Neural progenitor cell (in vitro differentiated cells): Measurements from ENCODE around the gene PNMA8C. TPM values are rescaled to one million over a fixed set of nuclear protein-coding genes. Genes with fewer than 3 reads are reported as not detected.
"Not testable (repeated sequence)": the region's sequence is repeated elsewhere in the genome, so short reads cannot be mapped to it uniquely, and the experiment has no call there.

Source experiments
- DNase-seq: peaks from one replicate; pipeline ENCODE4 v3.0.0-alpha.2; 2016; ENCODE audit warnings: low spot score
- H2AFZ ChIP-seq: fragments of 200-600 bp; sonication (generic); replicated peaks from 2 replicates; pipeline ENCODE4 v1.6.1; 2016; ENCODE audit warnings: antibody characterized with exemption
- H3F3A ChIP-seq: fragments of 200-600 bp; sonication (generic); 2 replicates; pipeline ENCODE4 v1.6.1; 2016; ENCODE audit warnings: antibody characterized with exemption, low read depth
- H3K27ac ChIP-seq: fragments of 200-600 bp; sonication (generic); 2 replicates; pipeline ENCODE4 v1.5.1; 2016; ENCODE audit warnings: mild to moderate bottlenecking
- H3K27me3 ChIP-seq: fragments of 200-600 bp; sonication (generic); 2 replicates; pipeline ENCODE4 v1.6.1; 2016; ENCODE audit warnings: mild to moderate bottlenecking, moderate library complexity
- H3K36me3 ChIP-seq: fragments of 200-600 bp; sonication (generic); 2 replicates; pipeline ENCODE4 v1.5.1; 2016
- H3K4me1 ChIP-seq: fragments of 200-600 bp; sonication (generic); 2 replicates; pipeline ENCODE4 v1.6.1; 2016; ENCODE audit warnings: mixed run types
- H3K4me2 ChIP-seq: fragments of 200-600 bp; sonication (generic); 2 replicates; pipeline ENCODE4 v1.6.1; 2016
- H3K4me3 ChIP-seq: fragments of 200-600 bp; sonication (generic); 2 replicates; pipeline ENCODE4 v1.5.1; 2016
- H3K79me2 ChIP-seq: fragments of 200-600 bp; sonication (generic); 2 replicates; pipeline ENCODE4 v1.6.1; 2016; ENCODE audit warnings: low read depth
- H3K9ac ChIP-seq: fragments of 200-600 bp; sonication (generic); 2 replicates; pipeline ENCODE4 v1.6.1; 2016
- H3K9me3 ChIP-seq: fragments of 200-600 bp; sonication (generic); 2 replicates; pipeline ENCODE4 v1.5.1; 2016; ENCODE audit warnings: low read depth
- H4K20me1 ChIP-seq: fragments of 200-600 bp; sonication (generic); 2 replicates; pipeline ENCODE4 v1.6.1; 2016; ENCODE audit warnings: low read depth
- H3K27ac Mint-ChIP-seq: 3 replicates; pipeline ENCODE4 v1.8.0; 2021; ENCODE audit warnings: mixed read lengths
- H3K27me3 Mint-ChIP-seq: 2 replicates; pipeline ENCODE4 v1.8.0; 2022; ENCODE audit warnings: low read depth, mild to moderate bottlenecking, inconsistent platforms, moderate library complexity, mixed read lengths; ENCODE audit not compliant: insufficient read depth
- H3K36me3 Mint-ChIP-seq: 3 replicates; pipeline ENCODE4 v1.8.0; 2021; ENCODE audit warnings: mixed read lengths
- H3K4me1 Mint-ChIP-seq: 3 replicates; pipeline ENCODE4 v1.8.0; 2021; ENCODE audit warnings: mixed read lengths
- H3K4me3 Mint-ChIP-seq: 3 replicates; pipeline ENCODE4 v1.8.0; 2021; ENCODE audit warnings: mild to moderate bottlenecking, moderate library complexity, mixed read lengths
- H3K9me3 Mint-ChIP-seq: 3 replicates; pipeline ENCODE4 v1.8.0; 2020; ENCODE audit warnings: mixed read lengths
- CTCF ChIP-seq: fragments of 200-600 bp; sonication (generic); IDR thresholded peaks from 2 replicates; pipeline ENCODE4 v1.5.1; 2017; ENCODE audit warnings: antibody characterized with exemption, mild to moderate bottlenecking
- EZH2 ChIP-seq: fragments of 200-600 bp; sonication (generic); IDR thresholded peaks from 2 replicates; pipeline ENCODE4 v1.6.1; 2017; ENCODE audit warnings: antibody characterized with exemption, mild to moderate bottlenecking, moderate library complexity
- EZH2phosphoT487 ChIP-seq: fragments of 200-600 bp; sonication (generic); IDR thresholded peaks from 2 replicates; pipeline ENCODE4 v1.6.1; 2017; ENCODE audit warnings: antibody characterized with exemption
- total RNA-seq: library from RNA; depleted of rRNA; stranded (reverse); fragments of >200 nt; gene quantifications from 2 replicates; pipeline ENCODE4 v1.2.3, GENCODE V29; 2015; ENCODE audit warnings: low replicate concordance

PNMA8C gene
- total RNA-seq, 1 donor from 2014 or later, result 0.58 TPM

GRCh38 chr19:46380690-46381089 is 48.0 kb downstream of the PNMA8C start:
- Histone ChIP-seq H3K79me2 (peaks cover 26% of the 10 kb centered on the region), H3K4me3 (no peak overlapping the region), H3K4me1 (no peaks in the 10 kb centered on the region), H3K4me2 (no peak overlapping the region), H3K27me3 (no peaks in the 10 kb centered on the region), H3K27ac (no peak overlapping the region), H3K9me3 (peaks cover 4% of the 10 kb centered on the region), H3F3A (no peaks in the 10 kb centered on the region), H2AFZ (no peak overlapping the region), H4K20me1 (no peaks in the 10 kb centered on the region), H3K9ac (no peak overlapping the region), H3K36me3 (peaks cover 14% of the 10 kb centered on the region)
- peaks cover 53% of the 10 kb centered on the region for H3K36me3 Mint-ChIP-seq
- TF ChIP-seq CTCF (no peak), EZH2phosphoT487 (no peak), EZH2 (no peak)
- peaks cover 5% of the 10 kb centered on the region for H3K27me3 Mint-ChIP-seq
- DNase-seq, result no peak
- H3K9me3 Mint-ChIP-seq, result peaks cover 2% of the 10 kb centered on the region
- H3K4me1 Mint-ChIP-seq, result no peaks in the 10 kb centered on the region
- no peak overlapping the region for H3K27ac Mint-ChIP-seq
- H3K4me3 Mint-ChIP-seq, result no peak overlapping the region

GRCh38 chr19:46378268-46378667 is 50.5 kb downstream of the PNMA8C start:
- peaks cover 7% of the 10 kb centered on the region for H3K4me1 Mint-ChIP-seq
- no peak for TF ChIP-seq CTCF
- Histone ChIP-seq H2AFZ (no peak overlapping the region), H3K36me3 (peaks cover 14% of the 10 kb centered on the region), H3F3A (peaks cover 6% of the 10 kb centered on the region), H3K79me2 (peaks cover 47% of the 10 kb centered on the region), H3K9me3 (peaks cover 4% of the 10 kb centered on the region), H4K20me1 (peaks cover 13% of the 10 kb centered on the region), H3K4me2 (no peak overlapping the region), H3K4me3 (no peak overlapping the region), H3K27me3 (no peaks in the 10 kb centered on the region), H3K4me1 (peaks cover 12% of the 10 kb centered on the region), H3K9ac (no peak overlapping the region), H3K27ac (no peak overlapping the region)
- no peak overlapping the region for H3K4me3 Mint-ChIP-seq
- H3K36me3 Mint-ChIP-seq, result peaks cover 44% of the 10 kb centered on the region
- H3K9me3 Mint-ChIP-seq, result peaks cover 2% of the 10 kb centered on the region
- DNase-seq, result no peak
- peaks cover 2% of the 10 kb centered on the region for H3K27me3 Mint-ChIP-seq
- H3K27ac Mint-ChIP-seq, result no peak overlapping the region

GRCh38 chr19:46376241-46377153 is 52.2 kb downstream of the PNMA8C start:
- H3K9ac ChIP-seq, result no peak overlapping the region
- H3K79me2 ChIP-seq, result peaks cover 62% of the 10 kb centered on the region
- Mint-ChIP-seq H3K27ac (no peak overlapping the region), H3K9me3 (peaks cover 2% of the 10 kb centered on the region), H3K36me3 (peaks cover 35% of the 10 kb centered on the region), H3K27me3 (peaks cover 5% of the 10 kb centered on the region), H3K4me1 (peaks cover 23% of the 10 kb centered on the region), H3K4me3 (no peak overlapping the region)
- H3K9me3 ChIP-seq, result peaks cover 4% of the 10 kb centered on the region
- H3K27me3 ChIP-seq, result no peaks in the 10 kb centered on the region
- H3K27ac ChIP-seq, result no peak overlapping the region
- peaks cover 20% of the 10 kb centered on the region for H3K4me1 ChIP-seq
- H3K4me2 ChIP-seq, result no peak overlapping the region
- no peak overlapping the region for H3K4me3 ChIP-seq
- H2AFZ ChIP-seq, result no peak overlapping the region
- H4K20me1 ChIP-seq, result peaks cover 31% of the 10 kb centered on the region
- no peak for DNase-seq
- H3F3A ChIP-seq, result peaks cover 19% of the 10 kb centered on the region
- TF ChIP-seq EZH2 (no peak), EZH2phosphoT487 (no peak), CTCF (no peak)
- peaks cover 14% of the 10 kb centered on the region for H3K36me3 ChIP-seq

GRCh38 chr19:46375476-46376067 is 53.2 kb downstream of the PNMA8C start:
- not testable (repeated sequence) for DNase-seq, H3K9me3 Mint-ChIP-seq, H3K4me3 ChIP-seq, H2AFZ ChIP-seq, H3K27ac ChIP-seq, H3K27me3 Mint-ChIP-seq, H3K9ac ChIP-seq, H3K27me3 ChIP-seq, H3K4me2 ChIP-seq, H3K9me3 ChIP-seq, H3K4me3 Mint-ChIP-seq, H3K27ac Mint-ChIP-seq
- H3K4me1 ChIP-seq, result peaks cover 20% of the 10 kb centered on the region
- H3K36me3 ChIP-seq, result peaks cover 13% of the 10 kb centered on the region
- H3F3A ChIP-seq, result peaks cover 19% of the 10 kb centered on the region
- peaks cover 57% of the 10 kb centered on the region for H3K79me2 ChIP-seq
- Mint-ChIP-seq H3K4me1 (peaks cover 27% of the 10 kb centered on the region), H3K36me3 (peaks cover 31% of the 10 kb centered on the region)
- peaks cover 34% of the 10 kb centered on the region for H4K20me1 ChIP-seq
